Large intestine (tissue), 3 donors: ENCODE results near the gene SH3RF3. TPM values are rescaled to one million over a fixed set of nuclear protein-coding genes. Genes with fewer than 3 reads are reported as not detected.

Source experiments
- DNase-seq, 2 donors: peaks; one replicate each; pipeline versions ENCODE4 v3.0.0 to v3.0.0-alpha.2; 2013
- H3K27ac ChIP-seq: one replicate; pipeline ENCODE4 v1.5.1; 2013; ENCODE audit warnings: low read length
- H3K27me3 ChIP-seq: 2 replicates; pipeline ENCODE4 v1.6.1; 2013; ENCODE audit warnings: low read length; ENCODE audit not compliant: control insufficient read depth, insufficient read depth
- H3K36me3 ChIP-seq: 2 replicates; pipeline ENCODE4 v1.6.1; 2013; ENCODE audit warnings: low read length; ENCODE audit not compliant: control insufficient read depth, insufficient read depth
- H3K4me1 ChIP-seq: one replicate; pipeline ENCODE4 v1.6.1; 2013; ENCODE audit warnings: low read length; ENCODE audit not compliant: control insufficient read depth, insufficient read depth
- H3K4me3 ChIP-seq: one replicate; pipeline ENCODE4 v1.5.1; 2013; ENCODE audit warnings: low read length
- H3K9me3 ChIP-seq: one replicate; pipeline ENCODE4 v1.6.1; 2013; ENCODE audit warnings: mild to moderate bottlenecking, low read depth, low read length, moderate library complexity; ENCODE audit not compliant: control insufficient read depth
- WGBS: methylation state at CpG from one replicate; pipeline ENCODE4 v1.1.5; 2013; ENCODE audit warnings: low lambda C conversion rate; ENCODE audit not compliant: insufficient coverage; 5-methylcytosine and 5-hydroxymethylcytosine counted together
- polyA plus RNA-seq: library from polyadenylated mRNA; unstranded; fragments of 120-200 nt; gene quantifications from one replicate; pipeline ENCODE4 v1.2.1, GENCODE V29; 2013

The SH3RF3 gene
- polyA plus RNA-seq, 1 donor = 3.0 TPM

DNA sequence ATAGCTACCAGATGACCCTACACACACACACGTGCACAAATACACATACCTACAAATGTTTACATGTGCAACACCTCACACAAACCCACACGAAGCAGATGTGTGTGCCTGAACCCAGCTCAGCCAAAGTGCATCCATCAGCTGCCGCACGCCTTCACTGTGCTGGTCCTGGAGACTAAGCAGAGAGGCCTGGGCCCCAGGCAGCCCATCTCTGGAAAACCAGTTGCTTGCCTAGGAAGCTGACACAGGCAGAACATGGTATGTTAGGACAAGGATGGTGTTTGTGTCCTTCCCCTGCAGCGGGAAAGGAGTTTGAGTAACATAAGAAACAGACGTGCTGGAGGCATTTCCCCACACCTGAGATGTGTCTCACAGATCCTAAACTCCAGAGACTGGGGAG is 398.1 kb downstream of the SH3RF3 start:
- H3K4me1 ChIP-seq = no peaks in the 10 kb centered on the region
- no peak overlapping the region for H3K4me3 ChIP-seq
- no CpG with 5 or more reads among the region's 6 CpGs for WGBS
- no peak for DNase-seq
- H3K27ac ChIP-seq = no peak overlapping the region
- no peaks in the 10 kb centered on the region for H3K36me3 ChIP-seq
- peaks cover 5% of the 10 kb centered on the region for H3K27me3 ChIP-seq
- H3K9me3 ChIP-seq = no peaks in the 10 kb centered on the region

- no peaks in the 10 kb centered on the region for H3K36me3 ChIP-seq
- H3K4me3 ChIP-seq = no peak overlapping the region
- no peak for DNase-seq
- no peaks in the 10 kb centered on the region for H3K4me1 ChIP-seq
- H3K9me3 ChIP-seq = no peaks in the 10 kb centered on the region
- H3K27me3 ChIP-seq = peaks cover 5% of the 10 kb centered on the region
- no peak overlapping the region for H3K27ac ChIP-seq
- no CpG with 5 or more reads among the region's 16 CpGs for WGBS
Observed at GRCh38 chr2:109527846-109528705, 399.1 kb downstream of the SH3RF3 start.

GRCh38 chr2:109528811-109529501 is 400.0 kb downstream of the SH3RF3 start:
- H3K9me3 ChIP-seq = no peaks in the 10 kb centered on the region
- H3K4me3 ChIP-seq = no peak overlapping the region
- DNase-seq = no peak
- H3K27ac ChIP-seq = no peak overlapping the region
- WGBS = no CpG with 5 or more reads among the region's 21 CpGs
- H3K4me1 ChIP-seq = no peaks in the 10 kb centered on the region
- H3K36me3 ChIP-seq = no peaks in the 10 kb centered on the region
- H3K27me3 ChIP-seq = peaks cover 5% of the 10 kb centered on the region

DNA sequence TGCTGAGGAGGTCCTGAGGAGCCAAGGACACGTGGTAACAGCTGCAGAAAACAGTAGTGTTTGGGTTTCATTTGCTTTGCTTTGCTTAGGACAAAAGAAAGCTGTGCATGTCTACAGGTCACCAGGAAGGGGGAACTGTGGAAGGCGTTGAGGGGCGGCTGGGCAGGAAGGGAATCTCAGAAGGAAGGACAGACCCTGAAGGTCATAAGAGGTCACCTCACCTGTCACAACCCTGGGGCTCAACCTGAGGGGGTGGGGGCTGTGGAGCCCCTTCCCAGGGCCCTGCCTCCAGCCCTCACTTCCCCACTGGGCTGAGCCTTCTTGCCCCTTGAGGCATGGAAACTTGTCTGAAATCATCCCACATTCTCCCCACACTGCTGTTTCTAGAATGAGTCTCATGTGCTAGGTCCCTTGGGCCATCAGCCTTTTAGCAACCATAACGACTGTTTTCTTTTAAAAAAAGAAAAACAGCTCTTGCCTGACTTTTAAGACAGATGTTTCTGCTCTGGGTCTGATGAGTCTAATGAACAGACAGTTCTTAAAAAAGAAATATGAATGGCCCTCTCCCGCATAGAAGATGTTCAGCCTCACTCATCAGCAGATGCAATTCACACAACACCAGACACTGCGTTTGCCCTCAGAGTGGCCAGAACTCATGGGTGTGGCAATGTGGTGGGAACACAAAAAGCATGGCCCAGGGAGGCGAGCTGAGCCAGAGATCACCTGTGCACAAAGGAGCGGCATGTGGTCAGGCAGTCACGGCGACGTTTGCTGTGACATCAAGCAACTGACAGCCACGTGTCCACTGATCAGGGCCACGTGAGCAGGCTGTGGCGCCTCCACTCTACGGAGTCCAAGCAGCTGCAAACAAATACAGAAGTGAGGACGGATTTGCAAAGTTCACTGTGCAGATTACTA is 400.8 kb downstream of the SH3RF3 start:
- H3K9me3 ChIP-seq = no peaks in the 10 kb centered on the region
- H3K27me3 ChIP-seq = peaks cover 5% of the 10 kb centered on the region
- no peaks in the 10 kb centered on the region for H3K36me3 ChIP-seq
- no peak overlapping the region for H3K4me3 ChIP-seq
- no peak overlapping the region for H3K27ac ChIP-seq
- no peaks in the 10 kb centered on the region for H3K4me1 ChIP-seq
- 91% methylated on average over 3 of the region's 16 CpGs for WGBS
- no peak for DNase-seq

GRCh38 chr2:109530712-109531111 is 401.7 kb downstream of the SH3RF3 start:
- H3K9me3 ChIP-seq = no peaks in the 10 kb centered on the region
- H3K27ac ChIP-seq = no peak overlapping the region
- WGBS = no CpG with 5 or more reads among the region's 6 CpGs
- peaks cover 5% of the 10 kb centered on the region for H3K4me1 ChIP-seq
- no peaks in the 10 kb centered on the region for H3K36me3 ChIP-seq
- H3K4me3 ChIP-seq = no peak overlapping the region
- peaks cover 5% of the 10 kb centered on the region for H3K27me3 ChIP-seq
- DNase-seq = no peak

GRCh38 chr2:109531221-109531620 is 402.2 kb downstream of the SH3RF3 start:
- Histone ChIP-seq H3K36me3 (no peaks in the 10 kb centered on the region), H3K4me1 (peaks cover 6% of the 10 kb centered on the region), H3K27me3 (peaks cover 5% of the 10 kb centered on the region), H3K9me3 (no peaks in the 10 kb centered on the region), H3K4me3 (no peak overlapping the region), H3K27ac (no peak overlapping the region)
- 100% methylated on average over 1 of the region's 5 CpGs for WGBS
- no peak for DNase-seq

GRCh38 chr2:109531896-109532727 is 403.1 kb downstream of the SH3RF3 start:
- Histone ChIP-seq H3K4me3 (no peak overlapping the region), H3K27me3 (peaks cover 5% of the 10 kb centered on the region), H3K36me3 (no peaks in the 10 kb centered on the region), H3K4me1 (peaks cover 6% of the 10 kb centered on the region), H3K9me3 (no peaks in the 10 kb centered on the region), H3K27ac (no peak overlapping the region)
- DNase-seq = no peak
- 60% methylated on average over 1 of the region's 10 CpGs for WGBS

DNA sequence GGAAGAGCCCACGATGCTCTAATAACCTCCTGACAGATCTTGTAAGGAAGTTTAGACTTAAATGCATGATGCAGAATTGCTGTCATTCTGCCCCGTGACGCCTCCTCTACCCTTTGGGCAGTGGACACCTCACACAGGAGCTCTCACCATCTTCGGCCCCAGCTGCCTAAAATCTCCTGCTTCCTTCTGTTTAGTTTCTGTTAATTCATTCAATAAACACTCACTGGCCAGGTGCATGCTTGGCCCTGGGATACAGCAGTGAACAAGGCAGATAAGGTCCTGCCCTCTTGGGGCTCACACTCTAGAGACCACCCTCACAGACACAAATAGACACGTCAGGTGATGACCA is 403.7 kb downstream of the SH3RF3 start:
- DNase-seq = no peak
- Histone ChIP-seq H3K4me1 (peaks cover 6% of the 10 kb centered on the region), H3K9me3 (no peaks in the 10 kb centered on the region), H3K4me3 (no peak overlapping the region), H3K27ac (no peak overlapping the region), H3K36me3 (no peaks in the 10 kb centered on the region), H3K27me3 (peaks cover 5% of the 10 kb centered on the region)
- no CpG with 5 or more reads among the region's 5 CpGs for WGBS

GRCh38 chr2:109533823-109534222 is 404.8 kb downstream of the SH3RF3 start:
- peaks cover 5% of the 10 kb centered on the region for H3K27me3 ChIP-seq
- no CpG with 5 or more reads among the region's 7 CpGs for WGBS

More at GRCh38 chr2:109533823-109534222, 404.8 kb downstream of the SH3RF3 start:
- Histone ChIP-seq H3K36me3 (no peaks in the 10 kb centered on the region), H3K9me3 (no peaks in the 10 kb centered on the region), H3K4me3 (no peak overlapping the region), H3K4me1 (peaks cover 6% of the 10 kb centered on the region), H3K27ac (no peak overlapping the region)
- no peak for DNase-seq
